ENCODE data around the gene MPL. TPM values are rescaled to one million over a fixed set of nuclear protein-coding genes. Genes with fewer than 3 reads are reported as not detected.

MPL gene
- polyA plus RNA-seq, 1 of the 3 experiments (the other 2 are of a cell fraction): not detected

GRCh38 chr1:43366601-43367025, 29.0 kb downstream of the MPL start:
- Histone ChIP-seq H3K4me1 (ENCODE audit: control insufficient read depth in 1 of 2, insufficient read depth in 2 of 2, low read depth in 1 of 2, low read length in 1 of 2) (peaks cover 13 to 15% of the 10 kb centered on the region in 2 experiments; a peak in 3 of 4 replicates), H2AFZ (ENCODE audit: low read depth) (no peak overlapping the region), H3K9me3 (no peaks in the 10 kb centered on the region), H4K20me1 (ENCODE audit: insufficient read depth) (no peaks in the 10 kb centered on the region), H3K4me3 (ENCODE audit: low read depth in 2 of 2, low read length in 1 of 2) (peak overlapping the region; percentile 66 to 73), H3K79me2 (ENCODE audit: insufficient read depth) (peaks cover 82% of the 10 kb centered on the region), H3K9me2 (no peaks in the 10 kb centered on the region), H3F3A (replicated peaks; ENCODE audit: insufficient read depth) (peaks cover 41% of the 10 kb centered on the region), H3K4me2 (peak overlapping the region; percentile 81), H3K36me3 (replicated peaks in 1 of 2; ENCODE audit: control insufficient read depth in 1 of 2, insufficient read depth in 2 of 2, low read length in 1 of 2) (peaks cover 34 to 38% of the 10 kb centered on the region in 2 experiments), H3K27me3 (ENCODE audit: insufficient read depth) (no peaks in the 10 kb centered on the region), H3K9ac (peak overlapping the region; percentile 75), H3K27ac (ENCODE audit: low read depth in 2 of 2, low read length in 1 of 2) (no peak overlapping the region)
- no peak for DNase-seq
- TF ChIP-seq MAX (IDR thresholded peaks at IDR 0.05; ENCODE audit: low read depth): no peak
- TF ChIP-seq, protein P1, sequence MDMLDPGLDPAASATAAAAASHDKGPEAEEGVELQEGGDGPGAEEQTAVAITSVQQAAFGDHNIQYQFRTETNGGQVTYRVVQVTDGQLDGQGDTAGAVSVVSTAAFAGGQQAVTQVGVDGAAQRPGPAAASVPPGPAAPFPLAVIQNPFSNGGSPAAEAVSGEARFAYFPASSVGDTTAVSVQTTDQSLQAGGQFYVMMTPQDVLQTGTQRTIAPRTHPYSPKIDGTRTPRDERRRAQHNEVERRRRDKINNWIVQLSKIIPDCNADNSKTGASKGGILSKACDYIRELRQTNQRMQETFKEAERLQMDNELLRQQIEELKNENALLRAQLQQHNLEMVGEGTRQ (IDR thresholded peaks at IDR 0.05; ENCODE audit: borderline replicate concordance, low read depth, low read length): no peak
- TF ChIP-seq, protein P2, sequence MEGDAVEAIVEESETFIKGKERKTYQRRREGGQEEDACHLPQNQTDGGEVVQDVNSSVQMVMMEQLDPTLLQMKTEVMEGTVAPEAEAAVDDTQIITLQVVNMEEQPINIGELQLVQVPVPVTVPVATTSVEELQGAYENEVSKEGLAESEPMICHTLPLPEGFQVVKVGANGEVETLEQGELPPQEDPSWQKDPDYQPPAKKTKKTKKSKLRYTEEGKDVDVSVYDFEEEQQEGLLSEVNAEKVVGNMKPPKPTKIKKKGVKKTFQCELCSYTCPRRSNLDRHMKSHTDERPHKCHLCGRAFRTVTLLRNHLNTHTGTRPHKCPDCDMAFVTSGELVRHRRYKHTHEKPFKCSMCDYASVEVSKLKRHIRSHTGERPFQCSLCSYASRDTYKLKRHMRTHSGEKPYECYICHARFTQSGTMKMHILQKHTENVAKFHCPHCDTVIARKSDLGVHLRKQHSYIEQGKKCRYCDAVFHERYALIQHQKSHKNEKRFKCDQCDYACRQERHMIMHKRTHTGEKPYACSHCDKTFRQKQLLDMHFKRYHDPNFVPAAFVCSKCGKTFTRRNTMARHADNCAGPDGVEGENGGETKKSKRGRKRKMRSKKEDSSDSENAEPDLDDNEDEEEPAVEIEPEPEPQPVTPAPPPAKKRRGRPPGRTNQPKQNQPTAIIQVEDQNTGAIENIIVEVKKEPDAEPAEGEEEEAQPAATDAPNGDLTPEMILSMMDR (IDR thresholded peaks at IDR 0.05): no peak
- POLR2A ChIA-PET: no interaction called here
- 48% methylated on average over 4 of the region's 5 CpGs for WGBS (ENCODE audit: low lambda C conversion rate)
- CTCF ChIA-PET: no interaction called here

GRCh38 chr1:43367026-43367903, 29.6 kb downstream of the MPL start:
- peak overlapping the region; percentile 74 to 80 for H3K27ac ChIP-seq (ENCODE audit: low read depth in 2 of 2, low read length in 1 of 2)
- peak; percentile 74 for DNase-seq
- peak overlapping the region; percentile 81 for H3K4me2 ChIP-seq
- H3K4me3 ChIP-seq (ENCODE audit: low read depth in 2 of 2, low read length in 1 of 2): peak overlapping the region; percentile 66 to 73
- H3K36me3 ChIP-seq (replicated peaks in 1 of 2; ENCODE audit: control insufficient read depth in 1 of 2, insufficient read depth in 2 of 2, low read length in 1 of 2): peaks cover 28 to 32% of the 10 kb centered on the region in 2 experiments
- no peaks in the 10 kb centered on the region for H3K9me3 ChIP-seq
- WGBS (ENCODE audit: low lambda C conversion rate): 7% methylated on average over 22 of the region's 48 CpGs
- no peaks in the 10 kb centered on the region for H4K20me1 ChIP-seq (ENCODE audit: insufficient read depth)
- ChIA-PET POLR2A (interaction anchor here (1.8 kb wide), 1 partner anchor 9 kb away, joined by 8 read pairs; the partner anchor contains the start of gene CDC20), CTCF (interaction anchor here (1.7 kb wide), 1 partner anchor 9 kb away, joined by 9 read pairs; the partner anchor contains the start of gene CDC20)
- H2AFZ ChIP-seq (ENCODE audit: low read depth): no peak overlapping the region
- H3K79me2 ChIP-seq (ENCODE audit: insufficient read depth): peaks cover 76% of the 10 kb centered on the region
- TF ChIP-seq FOXM1 (IDR thresholded peaks at IDR 0.05; ENCODE audit: low read depth): no peak
- 0 out of 2 replicates have a peak, but pooled peaks have one; percentile 23 for TF ChIP-seq MXI1 (IDR thresholded peaks at IDR 0.05; ENCODE audit: low read depth, low read length)
- H3K9ac ChIP-seq: peak overlapping the region; percentile 75
- H3K4me1 ChIP-seq (ENCODE audit: control insufficient read depth in 1 of 2, insufficient read depth in 2 of 2, low read depth in 1 of 2, low read length in 1 of 2): peaks cover 12 to 13% of the 10 kb centered on the region in 2 experiments; a peak in 3 of 4 replicates
- no peaks in the 10 kb centered on the region for H3K27me3 ChIP-seq (ENCODE audit: insufficient read depth)
- peaks cover 43% of the 10 kb centered on the region for H3F3A ChIP-seq (replicated peaks; ENCODE audit: insufficient read depth)
- H3K9me2 ChIP-seq: no peaks in the 10 kb centered on the region

Data from SK-N-SH (cell line).